H9 (cell line): ENCODE results near the gene PASK. TPM values are rescaled to one million over a fixed set of nuclear protein-coding genes. Genes with fewer than 3 reads are reported as not detected.

ENCODE experiments used
- DNase-seq: peaks from one replicate; pipeline ENCODE4 v3.0.0-alpha.2; 2017
- H2AFZ ChIP-seq: one replicate; pipeline ENCODE4 v1.6.1; 2013; ENCODE audit warnings: mild to moderate bottlenecking, low read length, control low read depth, moderate library complexity
- H2AK5ac ChIP-seq: 2 replicates; pipeline ENCODE4 v1.6.1; 2013; ENCODE audit warnings: low read length, control low read depth, mixed read lengths; ENCODE audit not compliant: insufficient read length
- H2BK120ac ChIP-seq: one replicate; pipeline ENCODE4 v1.6.1; 2013; ENCODE audit warnings: low read depth, mild to moderate bottlenecking, low read length, control low read depth, inconsistent platforms; ENCODE audit not compliant: poor library complexity, severe bottlenecking
- H2BK12ac ChIP-seq: 2 replicates; pipeline ENCODE4 v1.6.1; 2013; ENCODE audit warnings: low read length, control low read depth, mixed read lengths, low read depth; ENCODE audit not compliant: insufficient read length
- H2BK15ac ChIP-seq: 2 replicates; pipeline ENCODE4 v1.6.1; 2013; ENCODE audit warnings: low read depth, low read length, control low read depth
- H2BK20ac ChIP-seq: one replicate; pipeline ENCODE4 v1.6.1; 2013; ENCODE audit warnings: low read depth, mild to moderate bottlenecking, low read length, control low read depth, inconsistent platforms; ENCODE audit not compliant: poor library complexity, severe bottlenecking
- H2BK5ac ChIP-seq: 2 replicates; pipeline ENCODE4 v1.6.1; 2013; ENCODE audit warnings: low read length, control low read depth, mixed read lengths; ENCODE audit not compliant: insufficient read length
- H3K14ac ChIP-seq: 2 replicates; pipeline ENCODE4 v1.6.1; 2013; ENCODE audit warnings: low read length, control low read depth; ENCODE audit not compliant: insufficient read depth
- H3K18ac ChIP-seq: 2 replicates; pipeline ENCODE4 v1.6.1; 2013; ENCODE audit warnings: low read depth, mild to moderate bottlenecking, mixed read lengths, low read length, control low read depth; ENCODE audit not compliant: insufficient read length
- H3K23ac ChIP-seq: 2 replicates; pipeline ENCODE4 v1.6.1; 2013; ENCODE audit warnings: low read length, control low read depth, mixed read lengths, low read depth; ENCODE audit not compliant: insufficient read length
- H3K23me2 ChIP-seq: 2 replicates; pipeline ENCODE4 v1.6.1; 2013; ENCODE audit warnings: low read depth, mild to moderate bottlenecking, mixed read lengths, low read length, control low read depth; ENCODE audit not compliant: insufficient read length, poor library complexity, severe bottlenecking
- H3K27ac ChIP-seq: 2 replicates; pipeline ENCODE4 v1.5.1; 2013; ENCODE audit warnings: low read length, control low read depth, mixed read lengths, low read depth; ENCODE audit not compliant: insufficient read length
- H3K27me3 ChIP-seq: 2 replicates; pipeline ENCODE4 v1.6.1; 2013; ENCODE audit warnings: low read length, control low read depth, inconsistent platforms; ENCODE audit not compliant: insufficient read depth
- H3K4ac ChIP-seq: 2 replicates; pipeline ENCODE4 v1.6.1; 2013; ENCODE audit warnings: low read depth, mild to moderate bottlenecking, control low read depth, inconsistent platforms, low read length, moderate library complexity
- H3K4me1 ChIP-seq: 2 replicates; pipeline ENCODE4 v1.6.1; 2013; ENCODE audit warnings: low read length, control low read depth, inconsistent platforms; ENCODE audit not compliant: insufficient read depth
- H3K4me2 ChIP-seq: 2 replicates; pipeline ENCODE4 v1.6.1; 2013; ENCODE audit warnings: low read length, control low read depth, mixed read lengths; ENCODE audit not compliant: insufficient read length, insufficient read depth
- H3K56ac ChIP-seq: 2 replicates; pipeline ENCODE4 v1.6.1; 2013; ENCODE audit warnings: low read depth, mild to moderate bottlenecking, mixed read lengths, low read length, control low read depth; ENCODE audit not compliant: insufficient read length
- H3K79me1 ChIP-seq: 2 replicates; pipeline ENCODE4 v1.6.1; 2013; ENCODE audit warnings: low read depth, mild to moderate bottlenecking, moderate library complexity, low read length, control low read depth, inconsistent platforms; ENCODE audit not compliant: insufficient read depth, poor library complexity, severe bottlenecking
- H3K79me2 ChIP-seq: 2 replicates; pipeline ENCODE4 v1.6.1; 2013; ENCODE audit warnings: low read length, control low read depth, inconsistent platforms; ENCODE audit not compliant: insufficient read depth
- H3K9ac ChIP-seq: 2 replicates; pipeline ENCODE4 v1.6.1; 2013; ENCODE audit warnings: low read length, control low read depth, mixed read lengths; ENCODE audit not compliant: insufficient read length; ENCODE audit errors: extremely low read depth
- H3K9me3 ChIP-seq: one replicate; pipeline ENCODE4 v1.6.1; 2013; ENCODE audit warnings: low read depth, low read length, inconsistent platforms; ENCODE audit not compliant: control insufficient read depth
- H3T11ph ChIP-seq: one replicate; pipeline ENCODE4 v1.6.1; 2013; ENCODE audit warnings: mild to moderate bottlenecking, low read length, control low read depth, inconsistent platforms
- H4K20me1 ChIP-seq: one replicate; pipeline ENCODE4 v1.6.1; 2013; ENCODE audit not compliant: control insufficient read depth, insufficient read length, insufficient read depth
- H4K5ac ChIP-seq: 2 replicates; pipeline ENCODE4 v1.6.1; 2013; ENCODE audit warnings: low read depth, mild to moderate bottlenecking, mixed read lengths, low read length, control low read depth; ENCODE audit not compliant: insufficient read length
- H4K8ac ChIP-seq: replicated peaks from 2 replicates; pipeline ENCODE4 v1.6.1; 2013; ENCODE audit warnings: low read length, control low read depth, mixed read lengths, low read depth; ENCODE audit not compliant: insufficient read length
- H4K91ac ChIP-seq: 2 replicates; pipeline ENCODE4 v1.6.1; 2013; ENCODE audit warnings: low read depth, mild to moderate bottlenecking, moderate library complexity, mixed read lengths, low read length, control low read depth; ENCODE audit not compliant: insufficient read length
- H3K27ac Mint-ChIP-seq, 3 experiments: 2 replicates in 2 of 3; 3 replicates in 1 of 3; pipeline ENCODE4 v1.8.0; 2020 to 2021; ENCODE audit warnings: mixed read lengths in 3 of 3, mild to moderate bottlenecking in 1 of 3, moderate library complexity in 1 of 3
- H3K27me3 Mint-ChIP-seq: 2 replicates; pipeline ENCODE4 v1.8.0; 2021; ENCODE audit warnings: low read depth, mild to moderate bottlenecking, moderate library complexity, mixed read lengths
- H3K36me3 Mint-ChIP-seq, 3 experiments: 2 replicates in 2 of 3; 3 replicates in 1 of 3; pipeline ENCODE4 v1.8.0; 2020 to 2021; ENCODE audit warnings: low read depth in 3 of 3, mixed read lengths in 3 of 3; ENCODE audit not compliant: insufficient read depth in 1 of 3
- H3K4me1 Mint-ChIP-seq, 2 experiments: 2 replicates each; pipeline ENCODE4 v1.8.0; 2020; ENCODE audit warnings: mixed read lengths in 2 of 2
- H3K4me3 Mint-ChIP-seq, 2 experiments: 2 replicates in 1 of 2; 3 replicates in 1 of 2; pipeline ENCODE4 v1.8.0; 2020 to 2021; ENCODE audit warnings: mild to moderate bottlenecking in 2 of 2, mixed read lengths in 2 of 2, moderate library complexity in 1 of 2
- H3K9me3 Mint-ChIP-seq, 2 experiments: 2 replicates in 1 of 2; 3 replicates in 1 of 2; pipeline ENCODE4 v1.8.0; 2020; ENCODE audit warnings: mild to moderate bottlenecking in 2 of 2, mixed read lengths in 2 of 2, moderate library complexity in 1 of 2
- CTCF ChIP-seq: fragments of 200-600 bp; sonication (generic); conservative IDR thresholded peaks from 3 replicates; pipeline ENCODE4 v1.8.0; 2021; ENCODE audit warnings: antibody characterized with exemption, mild to moderate bottlenecking
- WGBS: extraction: QIAGEN DNeasy Blood & Tissue Kit; methylation state at CpG from one replicate; pipeline ENCODE4 v1.1.7; 2013; ENCODE audit warnings: missing lambda C conversion rate, low lambda C conversion rate, mixed read lengths; ENCODE audit not compliant: insufficient read length; ENCODE audit errors: extremely low coverage; 5-methylcytosine and 5-hydroxymethylcytosine counted together
- total RNA-seq: library from RNA; stranded (reverse); gene quantifications from 2 replicates; pipeline ENCODE4 v1.2.1, GENCODE V29; 2021

The PASK gene
- total RNA-seq, 1 experiment from 2014 or later = 68.0 TPM

GRCh38 chr2:241151934-241152660, 2.8 kb upstream of the PASK start:
- H4K8ac ChIP-seq = no peak overlapping the region
- Mint-ChIP-seq H3K27me3 (peaks cover 3% of the 10 kb centered on the region), H3K27ac (no peak overlapping the region), H3K4me1 (peaks cover 33 to 36% of the 10 kb centered on the region in 2 experiments), H3K4me3 (peak overlapping the region; percentile 87 to 95), H3K36me3 (peaks cover 0 to 14% (median 6%) of the 10 kb centered on the region in 3 experiments; a peak in 5 of 7 replicates), H3K9me3 (no peaks in the 10 kb centered on the region; a peak in 1 of 5 replicates)
- H2AFZ ChIP-seq = no peak overlapping the region
- no CpG with 5 or more reads among the region's 8 CpGs for WGBS
- no peak overlapping the region for H2BK120ac ChIP-seq
- no peak overlapping the region for H2BK20ac ChIP-seq
- no peak overlapping the region for H3K27ac ChIP-seq
- H3K14ac ChIP-seq = no peak overlapping the region
- DNase-seq = no peak
- H3K9me3 ChIP-seq = no peaks in the 10 kb centered on the region
- H4K91ac ChIP-seq = no peak overlapping the region
- no peak overlapping the region for H4K5ac ChIP-seq
- no peak for TF ChIP-seq CTCF
- no peaks in the 10 kb centered on the region for H4K20me1 ChIP-seq
- H3T11ph ChIP-seq = no peak overlapping the region
- peaks cover 14% of the 10 kb centered on the region; the same call in 1 of the 2 replicates for H3K4me1 ChIP-seq
- no peak overlapping the region for H3K18ac ChIP-seq
- no peak overlapping the region for H3K4ac ChIP-seq
- H3K23me2 ChIP-seq = peaks cover 10% of the 10 kb centered on the region
- H3K23ac ChIP-seq = no peak overlapping the region
- no peak overlapping the region for H3K56ac ChIP-seq
- H2AK5ac ChIP-seq = no peak overlapping the region
- no peaks in the 10 kb centered on the region for H3K27me3 ChIP-seq
- H3K79me2 ChIP-seq = no peaks in the 10 kb centered on the region
- no peak overlapping the region for H3K9ac ChIP-seq
- H3K79me1 ChIP-seq = no peaks in the 10 kb centered on the region
- no peak overlapping the region for H2BK15ac ChIP-seq
- H3K4me2 ChIP-seq = no peak overlapping the region
- no peak overlapping the region for H2BK12ac ChIP-seq
- H2BK5ac ChIP-seq = no peak overlapping the region
